ENCODE results near the gene SLC2A4. TPM values are rescaled to one million over a fixed set of nuclear protein-coding genes. Genes with fewer than 3 reads are reported as not detected.

SLC2A4 gene
- total RNA-seq, 4 donors from 2014 or later: 1.8 to 25.9 (median 12.6) TPM

- TF ChIP-seq CTCF (IDR thresholded peaks at IDR 0.05) (peak in 2 of 4 experiments; percentile 2 to 26), POLR2A (IDR thresholded peaks at IDR 0.05) (peak; percentile 88 to 96)
- Histone ChIP-seq H3K36me3 (no peaks in the 10 kb centered on the region), H3K27me3 (no peaks in the 10 kb centered on the region), H3K27ac (peak within 1 kb of the TSS; percentile 98 to 99), H3K4me3 (peak within 1 kb of the TSS; percentile 64 to 100), H3K9me3 (no peaks in the 10 kb centered on the region), H3K4me1 (peaks cover 10 to 17% of the 10 kb centered on the region in 2 donors)
- intact Hi-C loops (cut with DNase I; ENCODE audit: low total_unique reads): no loop called here
- DNase-seq: peak; percentile 100
Measured at GRCh38 chr17:7306911-7307685, 25.6 kb downstream of the SLC2A4 start, which contains the start of gene EIF5A. TSS of gene EIF5A (plus strand) at chr17:7307628. CDS start at chr17:7309636, 2,008 bp downstream.

GRCh38 chr17:7307686-7308624 lies 26.4 kb downstream of the SLC2A4 start:
- H3K4me1 ChIP-seq: peaks cover 10 to 17% of the 10 kb centered on the region in 2 donors
- H3K4me3 ChIP-seq: peak overlapping the region; percentile 64 to 100
- peak overlapping the region; percentile 98 to 99 for H3K27ac ChIP-seq
- no peaks in the 10 kb centered on the region for H3K36me3 ChIP-seq
- H3K27me3 ChIP-seq: no peaks in the 10 kb centered on the region
- DNase-seq: peak; percentile 52 to 68
- TF ChIP-seq CTCF (IDR thresholded peaks at IDR 0.05) (no peak), POLR2A (IDR thresholded peaks at IDR 0.05) (no peak)
- no peaks in the 10 kb centered on the region for H3K9me3 ChIP-seq
- intact Hi-C loops (cut with DNase I; ENCODE audit: low total_unique reads): no loop called here

- peak overlapping the region; percentile 64 to 100 for H3K4me3 ChIP-seq
- intact Hi-C loops (cut with DNase I; ENCODE audit: low total_unique reads): no loop called here
- H3K9me3 ChIP-seq: no peaks in the 10 kb centered on the region
- peak overlapping the region; percentile 98 to 99 for H3K27ac ChIP-seq
- peak; percentile 69 to 74 for DNase-seq
- no peaks in the 10 kb centered on the region for H3K36me3 ChIP-seq
- peaks cover 10 to 17% of the 10 kb centered on the region in 2 donors for H3K4me1 ChIP-seq
- TF ChIP-seq CTCF (IDR thresholded peaks at IDR 0.05) (no peak), POLR2A (IDR thresholded peaks at IDR 0.05) (peak in 1 of 2 donors; percentile 15)
- no peaks in the 10 kb centered on the region for H3K27me3 ChIP-seq
Measured at GRCh38 chr17:7308625-7309433, 27.3 kb downstream of the SLC2A4 start.

- no peak for DNase-seq
- TF ChIP-seq POLR2A (IDR thresholded peaks at IDR 0.05) (no peak), CTCF (IDR thresholded peaks at IDR 0.05) (no peak)
- H3K27me3 ChIP-seq: no peaks in the 10 kb centered on the region
- H3K9me3 ChIP-seq: no peaks in the 10 kb centered on the region
- H3K36me3 ChIP-seq: no peaks in the 10 kb centered on the region
- no peak overlapping the region for H3K4me3 ChIP-seq
- H3K27ac ChIP-seq: peak overlapping the region in 1 of 2 donors; percentile 98
- H3K4me1 ChIP-seq: peaks cover 10 to 17% of the 10 kb centered on the region in 2 donors
- intact Hi-C loops (cut with DNase I; ENCODE audit: low total_unique reads): no loop called here
Measured at GRCh38 chr17:7309628-7310027, 28.1 kb downstream of the SLC2A4 start.
